Fibroblast of skin of right biceps (primary cell): ENCODE results near the gene CSMD2.
A peak's percentile ranks its signal among the peaks of the same experiment; 100 is the strongest.

Experiments used
- DNase-seq: peaks from one replicate; pipeline ENCODE4 v3.0.0-alpha.2; 2013

Gene CSMD2

GRCh38 chr1:33841494-33841893, 323.5 kb downstream of the CSMD2 start:
- no peak for DNase-seq

DNA sequence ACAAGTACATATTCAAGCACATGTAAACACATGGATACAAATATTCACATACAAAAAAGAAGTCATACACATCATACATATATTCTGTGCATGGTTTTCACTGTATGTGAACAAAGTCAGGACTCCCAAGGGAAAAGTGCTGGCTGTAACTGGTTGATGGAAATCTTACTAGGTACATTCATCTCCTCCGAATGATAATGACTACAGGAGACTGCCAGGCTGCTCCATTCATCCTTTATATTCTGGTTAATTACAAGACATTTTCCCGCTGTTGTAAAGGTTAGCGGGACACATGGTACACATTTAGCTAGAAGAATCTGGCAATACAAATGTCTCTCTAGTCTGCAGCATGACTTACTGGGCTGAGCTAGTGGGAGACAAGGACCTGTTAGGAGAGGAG, 327.4 kb downstream of the CSMD2 start:
- DNase-seq = no peak

- DNase-seq = peak; percentile 32
Observed at GRCh38 chr1:33836911-33837310, 328.1 kb downstream of the CSMD2 start.

- no peak for DNase-seq
Observed at GRCh38 chr1:33828654-33829053, 336.4 kb downstream of the CSMD2 start.

DNA sequence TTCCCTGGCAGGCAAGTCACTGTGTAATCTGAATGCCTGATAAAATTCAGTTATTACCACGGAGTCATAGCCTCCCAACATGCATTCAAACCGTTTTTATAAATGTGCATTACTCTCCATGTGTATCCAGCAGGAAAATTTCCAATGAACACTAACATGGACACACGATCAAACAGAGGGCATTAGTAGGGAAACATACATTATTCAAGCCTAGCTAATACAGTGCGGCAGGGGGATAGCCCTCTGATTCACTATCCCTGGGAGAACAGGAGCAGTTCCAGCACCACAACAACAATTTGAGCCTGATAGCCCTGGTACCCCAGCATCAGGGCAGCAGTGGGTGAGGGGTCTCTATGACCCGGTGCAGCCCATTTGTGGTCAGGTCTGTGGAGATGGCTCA, 337.0 kb downstream of the CSMD2 start:
- no peak for DNase-seq

DNA sequence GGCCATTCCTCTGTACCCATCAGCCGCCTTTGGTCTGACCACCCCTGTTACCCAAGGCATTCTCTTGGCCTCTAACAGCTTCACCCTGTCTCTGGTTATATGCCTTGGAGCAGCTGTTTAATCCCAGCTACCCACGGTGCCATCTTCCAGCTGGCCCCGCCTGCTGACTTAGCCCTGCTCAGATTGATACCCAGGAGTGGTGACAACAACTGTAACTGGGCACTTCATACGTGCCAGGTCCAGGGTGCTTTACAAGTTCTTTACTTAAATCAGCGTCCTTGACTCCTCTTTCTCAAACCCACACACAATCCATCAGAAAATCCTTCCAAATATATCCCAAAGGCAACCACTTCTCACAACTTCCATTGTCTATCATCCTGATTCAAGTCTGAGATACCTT, 338.3 kb downstream of the CSMD2 start:
- no peak for DNase-seq

DNA sequence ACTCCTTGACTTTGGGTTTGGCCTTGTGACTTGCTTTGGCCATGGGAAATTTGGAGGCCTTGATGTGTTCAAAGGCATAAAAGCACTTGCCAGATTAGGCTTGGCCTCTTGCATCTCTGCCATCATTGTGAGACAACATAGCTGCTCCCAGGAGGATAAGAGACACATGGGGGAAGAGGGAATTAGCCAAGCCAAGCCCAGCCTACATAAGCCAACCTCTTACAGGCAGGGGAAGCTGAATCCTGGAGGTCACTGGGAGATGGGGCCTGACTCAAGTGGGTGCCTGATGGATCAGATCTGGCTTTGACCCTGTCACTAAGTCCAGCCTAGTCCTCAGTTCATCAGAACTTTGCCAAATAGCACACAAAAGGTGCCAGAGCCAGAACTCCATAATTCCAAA, 338.7 kb downstream of the CSMD2 start:
- no peak for DNase-seq

DNA sequence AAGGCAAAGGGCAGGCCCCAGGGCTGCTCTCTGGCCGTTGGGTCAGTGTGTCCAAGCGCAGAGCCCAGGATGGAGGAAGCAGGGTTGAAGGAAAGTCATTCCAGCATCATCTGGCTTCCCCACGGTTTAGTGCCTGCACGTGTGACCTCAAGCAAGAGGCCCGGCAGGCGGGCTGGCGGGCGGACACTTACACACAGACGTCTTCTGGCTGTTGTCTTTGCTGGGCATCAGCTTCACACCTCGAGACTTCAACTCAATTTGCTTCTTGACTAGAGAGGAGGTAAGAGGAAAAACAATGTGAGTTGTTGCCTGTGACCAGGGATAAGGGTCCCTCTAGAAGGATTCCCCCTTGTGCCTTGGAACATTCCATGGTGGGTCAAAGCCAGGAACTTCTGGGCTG, 339.5 kb downstream of the CSMD2 start:
- no peak for DNase-seq

DNA sequence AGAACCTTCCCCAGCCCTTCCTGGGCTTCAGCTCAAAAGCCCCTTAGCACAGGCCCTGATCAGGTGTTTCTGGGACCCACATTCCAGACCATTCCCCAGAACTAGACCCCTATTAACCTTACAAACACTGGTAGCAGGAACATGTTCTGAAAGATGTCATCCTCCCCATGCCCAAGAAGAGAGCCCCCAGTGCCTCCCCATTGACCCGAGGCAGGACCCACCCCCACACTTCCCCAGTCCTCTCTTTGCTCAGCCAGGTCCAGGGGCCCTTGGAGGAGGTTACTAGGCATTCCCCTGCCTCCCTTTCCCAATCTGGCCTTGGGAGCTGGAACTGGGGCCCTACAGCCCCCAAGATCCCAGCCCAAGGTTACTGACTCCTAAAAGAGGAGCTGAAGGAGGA, 340.1 kb downstream of the CSMD2 start:
- no peak for DNase-seq

GRCh38 chr1:33824321-33824720, 340.7 kb downstream of the CSMD2 start:
- DNase-seq = no peak

DNA sequence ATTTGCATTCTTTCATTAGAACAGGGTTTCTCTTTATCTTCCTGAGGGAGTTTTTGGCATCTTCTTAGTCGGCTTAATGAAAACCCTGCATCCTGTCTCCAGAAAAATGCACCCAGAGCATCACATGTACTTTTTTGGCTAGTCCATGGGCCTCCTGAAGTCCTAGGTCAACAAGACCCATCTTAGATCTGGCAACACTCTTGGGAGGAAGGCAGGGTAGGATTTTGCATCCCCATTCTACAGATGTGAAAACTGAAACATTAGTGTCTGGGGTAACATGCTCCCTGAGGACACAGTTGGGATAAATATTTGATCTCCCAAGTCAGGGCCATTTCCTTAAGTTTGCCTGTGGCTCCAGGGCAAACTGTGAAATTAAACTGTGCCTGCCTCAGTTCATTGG, 341.2 kb downstream of the CSMD2 start:
- DNase-seq = no peak

- no peak for DNase-seq
Observed at GRCh38 chr1:33823401-33823800, 341.6 kb downstream of the CSMD2 start.

- DNase-seq = no peak
Observed at GRCh38 chr1:33822396-33822795, 342.6 kb downstream of the CSMD2 start.

- DNase-seq = no peak
Observed at GRCh38 chr1:33821291-33821690, 343.7 kb downstream of the CSMD2 start.

GRCh38 chr1:33820804-33821203, 344.2 kb downstream of the CSMD2 start:
- DNase-seq = no peak

DNA sequence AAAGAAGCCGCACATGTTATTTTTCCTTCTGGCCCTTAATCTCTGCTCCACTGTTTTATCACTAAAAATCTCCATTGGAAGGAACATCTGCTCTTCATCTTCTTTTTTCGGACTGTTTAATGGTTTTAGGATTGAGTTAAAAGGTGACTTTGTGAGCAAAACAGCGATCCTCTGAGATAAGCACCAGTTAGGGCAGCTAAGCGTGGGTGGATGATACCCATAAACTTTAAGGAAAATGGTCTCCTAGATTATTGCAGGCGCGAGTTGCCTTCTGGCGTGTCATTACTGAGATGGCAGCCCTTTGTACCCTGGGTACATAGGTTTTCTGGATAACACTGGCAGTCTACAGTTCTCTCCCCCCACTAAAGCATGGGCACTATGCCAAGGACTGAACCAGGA, 345.1 kb downstream of the CSMD2 start:
- DNase-seq = no peak

GRCh38 chr1:33819290-33819912, 345.6 kb downstream of the CSMD2 start:
- no peak for DNase-seq

GRCh38 chr1:33818071-33818470, 347.0 kb downstream of the CSMD2 start:
- DNase-seq = no peak

GRCh38 chr1:33815061-33815460, 350.0 kb downstream of the CSMD2 start:
- DNase-seq = peak; percentile 73

GRCh38 chr1:33814166-33814565, 350.9 kb downstream of the CSMD2 start:
- DNase-seq = peak; percentile 53

- DNase-seq = no peak
Observed at GRCh38 chr1:33810571-33810970, 354.5 kb downstream of the CSMD2 start.

GRCh38 chr1:33805988-33806387, 359.0 kb downstream of the CSMD2 start:
- DNase-seq = no peak

DNA sequence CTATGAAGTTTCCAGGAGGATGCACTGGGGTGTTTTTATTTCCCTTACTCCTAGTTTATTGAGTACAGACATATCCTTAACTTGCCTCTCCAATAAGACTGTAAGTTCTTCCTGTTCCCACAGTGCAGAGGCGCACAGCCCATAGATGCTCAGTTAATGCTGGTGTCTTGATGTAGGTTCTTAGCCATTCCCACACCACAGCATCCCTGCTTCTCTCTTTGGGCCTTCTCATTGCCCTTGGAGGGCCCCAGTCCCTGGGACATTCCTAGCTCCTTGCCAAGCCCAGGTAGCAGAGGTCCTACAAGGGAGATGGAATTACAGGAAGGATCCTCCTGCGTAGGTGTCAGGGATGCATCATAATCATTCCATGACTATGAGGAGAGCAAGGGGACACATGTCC, 362.8 kb downstream of the CSMD2 start:
- DNase-seq = no peak

GRCh38 chr1:33797849-33798248, 367.2 kb downstream of the CSMD2 start:
- no peak for DNase-seq

DNA sequence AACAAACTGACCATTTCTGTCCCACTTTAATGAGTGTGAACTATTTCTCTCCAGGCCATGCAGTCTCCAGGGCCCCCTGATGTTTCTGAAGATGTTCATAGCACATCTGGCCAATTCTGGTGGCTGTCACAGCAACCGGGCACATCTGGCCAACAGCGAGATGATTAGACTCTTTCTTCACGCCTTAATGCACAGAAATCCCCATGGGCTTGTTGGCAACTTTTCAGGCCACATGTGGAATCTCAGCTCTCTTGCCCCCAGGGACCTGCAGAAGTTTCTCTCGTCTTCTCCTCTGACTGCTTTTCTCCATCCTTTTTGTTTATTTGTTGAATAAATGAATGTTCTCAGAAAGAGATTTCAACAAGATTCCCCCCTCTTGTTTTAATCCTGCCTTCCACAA, 372.4 kb downstream of the CSMD2 start:
- peak; percentile 2 for DNase-seq

- no peak for DNase-seq
Observed at GRCh38 chr1:33792216-33792615, 372.8 kb downstream of the CSMD2 start.
